Right lobe of liver (tissue), 4 donors: ENCODE data around the gene PTPN1.

Experiments used
- CTCF ChIP-seq, 4 donors: fragments of 200-600 bp in 3 of 4; fragments of 450-650 bp in 1 of 4; IDR thresholded peaks; one replicate each; pipeline versions ENCODE4 v1.5.1 to v1.8.0; 2016 to 2022; ENCODE audit warnings: antibody characterized with exemption in 4 of 4, mild to moderate bottlenecking in 2 of 4
- POLR2A ChIP-seq: fragments of 450-650 bp; IDR thresholded peaks from one replicate; pipeline ENCODE4 v1.6.1; 2017; ENCODE audit warnings: antibody characterized with exemption, mild to moderate bottlenecking
- donor health status: DM: no; HTN: no; CAD: no.
- donor health status: DM: no; HTN: no; CAD: no.
- donor health status: DM: no; HTN: yes; CAD: no.

- TF ChIP-seq CTCF (IDR thresholded peaks at IDR 0.05) (no peak), POLR2A (no peak)
These were observed 11.3 kb downstream of the PTPN1 start for GRCh38 chr20:50521221-50522052.
